Muscle of arm (tissue), 12 donors: ENCODE data around the gene UBAC1. TPM values are rescaled to one million over a fixed set of nuclear protein-coding genes. Genes with fewer than 3 reads are reported as not detected.
"Not testable (repeated sequence)": the region's sequence is repeated elsewhere in the genome, so short reads cannot be mapped to it uniquely, and the experiment has no call there.

Experiments used
- DNase-seq: peaks from one replicate; pipeline ENCODE4 v3.0.0-alpha.2; 2013
- polyA plus RNA-seq, 12 donors: library from polyadenylated mRNA; unstranded; fragments of 120-200 nt; gene quantifications; one replicate each; pipeline ENCODE4 v1.2.1, GENCODE V29; 2013; ENCODE audit not compliant: insufficient read length in 12 of 12

Gene UBAC1
- polyA plus RNA-seq, 12 donors: 27.0 to 43.2 (median 40.6) TPM; not detected in 1

DNA sequence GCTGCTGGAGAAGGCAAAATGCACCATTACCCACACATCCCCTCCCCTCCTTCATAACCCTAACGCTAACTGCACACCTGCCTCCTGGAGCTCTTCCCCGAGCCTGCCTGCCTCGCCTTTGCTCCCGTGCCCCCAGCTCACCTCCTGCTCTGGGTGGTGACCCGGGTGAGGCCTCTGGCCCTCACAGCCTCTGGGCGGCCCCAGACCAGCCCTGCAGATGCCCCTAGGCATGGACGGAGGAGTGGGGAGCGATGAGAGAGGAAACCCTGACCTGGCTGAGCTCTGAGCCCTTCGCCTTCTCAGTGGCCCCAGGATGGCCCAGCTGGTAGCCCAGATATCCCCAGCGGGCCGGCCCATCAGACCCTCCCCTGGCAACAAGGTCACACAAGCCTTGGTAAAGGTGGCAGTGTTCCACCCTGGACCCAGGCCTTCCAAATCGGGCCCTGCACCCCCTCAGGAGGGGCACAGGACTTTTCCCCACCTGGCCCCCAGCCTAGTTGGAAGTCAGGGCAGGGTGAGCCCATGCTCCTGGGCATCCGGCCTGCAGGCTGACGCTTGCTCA lies 39.3 kb downstream of the UBAC1 start:
- no peak for DNase-seq

- DNase-seq: no peak
Observed at GRCh38 chr9:135920973-135921585, 40.1 kb downstream of the UBAC1 start.

DNA sequence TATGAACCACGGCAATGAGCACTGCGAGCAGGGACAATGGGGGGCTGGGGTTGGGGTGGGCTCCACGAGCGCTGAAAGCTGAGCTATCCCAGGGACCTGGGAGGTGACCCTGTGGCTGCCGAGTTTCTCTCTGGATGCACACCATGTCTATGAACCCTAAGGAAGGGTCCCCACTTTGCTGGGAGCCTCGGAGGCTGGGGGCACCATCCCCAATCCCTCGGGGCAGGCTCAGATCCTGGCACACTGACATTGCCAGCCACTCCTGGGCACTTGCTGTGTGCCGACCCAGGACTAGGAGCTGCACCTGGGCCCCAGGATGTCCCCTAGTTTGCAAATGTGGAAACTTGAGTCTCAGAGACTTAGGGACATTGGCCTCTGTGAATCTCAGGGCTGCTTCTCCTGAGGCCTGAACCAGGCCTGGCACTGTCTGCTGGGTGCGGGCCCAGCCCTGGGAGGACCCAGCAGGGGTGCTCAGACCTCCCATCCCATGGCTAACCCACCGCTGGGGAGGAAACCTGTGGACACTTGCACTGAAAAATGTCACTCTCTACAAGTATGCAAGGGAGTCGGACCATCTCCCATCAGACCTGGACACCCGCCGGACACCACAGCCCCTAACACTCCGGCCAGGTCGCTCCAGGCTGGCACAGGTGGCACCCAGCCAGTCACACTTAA lies 40.8 kb downstream of the UBAC1 start:
- DNase-seq: no peak

DNA sequence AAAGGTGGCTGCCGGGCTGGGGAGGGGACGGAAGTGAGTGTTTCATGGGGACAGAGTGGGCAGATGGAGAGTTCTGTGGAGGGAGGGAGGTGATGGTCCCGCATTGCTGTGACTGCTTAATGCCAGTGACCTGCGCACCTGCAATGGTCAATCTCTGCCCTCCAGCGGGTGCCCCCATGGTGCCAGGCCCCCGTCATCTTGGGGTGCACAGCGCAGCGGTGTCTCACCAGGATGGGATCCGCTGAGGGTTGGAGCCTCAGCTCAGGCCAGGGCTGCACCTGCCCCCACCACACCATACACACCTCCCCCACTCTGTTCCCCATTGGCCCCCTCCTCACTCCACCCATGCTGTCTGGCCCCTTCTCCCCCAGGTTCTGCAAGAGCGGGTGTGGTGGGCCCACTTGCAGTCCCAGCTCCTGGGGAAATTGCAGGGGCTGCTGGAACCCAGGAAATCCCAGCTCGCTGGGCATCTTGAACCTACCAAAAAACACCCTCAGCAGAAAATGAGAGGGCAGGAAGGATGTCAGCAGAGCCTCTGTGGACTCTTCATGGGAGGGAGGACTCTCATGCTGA lies 41.8 kb downstream of the UBAC1 start:
- no peak for DNase-seq

DNA sequence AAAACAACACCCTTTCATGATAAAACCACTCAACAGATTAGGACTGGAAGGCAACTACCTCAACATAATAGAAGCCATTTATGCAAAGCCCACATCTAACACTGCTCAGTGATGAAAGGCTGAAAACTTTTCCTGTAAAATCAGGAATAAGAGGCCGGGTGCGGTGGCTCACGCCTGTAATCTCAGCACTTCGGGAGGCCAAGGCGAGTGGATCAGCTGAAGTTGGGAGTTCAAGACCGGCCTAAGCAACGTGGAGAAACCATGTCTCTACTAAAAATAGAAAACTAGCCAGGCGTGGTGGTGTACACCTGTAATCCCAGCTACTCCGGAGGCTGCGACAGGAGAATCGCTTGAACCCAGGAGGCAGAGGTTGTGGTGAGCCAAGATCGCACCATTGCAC lies 44.9 kb downstream of the UBAC1 start:
- DNase-seq: not testable (repeated sequence)

DNA sequence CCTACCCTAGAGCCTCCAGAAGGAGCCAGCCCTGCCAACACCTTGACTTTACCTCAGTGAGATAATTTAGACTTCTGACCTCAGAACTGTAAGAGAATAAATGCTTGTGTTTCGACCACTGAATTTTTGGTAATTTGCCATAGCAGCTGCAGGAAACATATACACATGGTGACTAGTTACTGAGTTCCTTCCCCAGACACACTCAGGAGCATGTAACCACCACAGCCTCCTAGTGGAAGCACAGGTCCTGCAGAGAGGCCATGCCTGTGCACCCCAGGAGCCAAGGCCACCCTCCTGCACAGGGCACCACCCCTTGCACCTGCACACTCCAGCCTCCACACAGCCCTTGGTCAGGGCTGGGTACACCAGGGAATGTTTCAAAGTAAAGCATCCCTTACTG lies 46.3 kb downstream of the UBAC1 start:
- no peak for DNase-seq

DNA sequence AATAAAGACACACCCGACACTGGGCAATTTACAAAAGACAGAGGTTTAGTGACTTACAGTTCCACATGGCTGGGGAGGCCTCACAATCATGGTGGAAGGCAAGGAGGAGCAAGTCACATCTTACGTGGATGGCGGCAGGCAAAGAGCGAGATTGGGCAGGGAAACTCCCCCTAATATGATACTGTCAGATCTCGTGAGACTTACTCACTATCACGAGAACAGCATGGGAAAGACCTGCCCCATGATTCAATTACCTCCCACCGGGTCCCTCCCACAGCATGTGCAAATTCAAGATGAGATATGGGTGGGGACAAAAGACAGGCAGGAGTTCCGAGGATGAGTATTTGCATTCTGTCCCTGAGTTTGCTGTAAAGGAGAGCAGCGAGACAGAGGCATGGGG lies 49.9 kb downstream of the UBAC1 start:
- DNase-seq: not testable (repeated sequence)

DNA sequence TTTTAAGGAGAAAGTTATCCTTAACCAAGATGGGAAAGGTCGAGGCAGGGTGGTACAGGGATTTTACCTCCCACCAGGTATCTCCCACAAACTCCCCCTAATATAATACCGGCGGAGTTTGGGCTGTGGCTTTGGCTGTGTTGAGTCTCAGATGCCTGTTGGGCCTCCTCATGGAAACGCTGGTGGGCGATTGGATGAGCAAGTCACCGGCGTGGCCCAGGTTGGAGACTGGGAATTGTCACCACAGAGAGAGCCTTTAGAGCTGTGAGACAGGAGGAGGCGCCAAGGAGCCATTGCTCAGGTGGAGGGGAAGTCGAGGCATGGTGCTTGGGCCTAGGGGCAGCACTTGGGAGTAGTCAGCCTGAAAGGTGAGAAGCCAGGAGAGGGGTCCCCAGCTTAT lies 50.4 kb downstream of the UBAC1 start:
- no peak for DNase-seq

GRCh38 chr9:135910216-135910615 lies 51.0 kb downstream of the UBAC1 start:
- DNase-seq: no peak

DNA sequence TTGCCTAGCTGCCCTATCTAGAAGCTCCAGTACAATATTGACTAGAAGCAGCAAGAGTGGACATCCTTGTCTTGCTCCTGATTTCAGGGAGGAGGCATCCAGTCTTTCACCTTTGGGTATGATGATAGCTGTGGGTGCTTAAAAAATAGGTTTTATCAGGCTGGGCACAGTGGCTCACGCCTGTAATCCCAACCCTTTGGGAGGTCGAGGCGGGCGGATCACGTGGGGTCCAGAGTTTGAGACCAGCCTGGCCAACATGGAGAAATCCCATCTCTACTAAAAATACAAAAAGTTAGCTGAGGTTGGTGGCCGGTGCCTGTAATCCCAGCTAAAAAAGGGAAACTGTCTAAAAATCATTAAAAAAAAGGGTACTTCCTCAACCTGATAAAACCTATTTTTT lies 51.8 kb downstream of the UBAC1 start:
- no peak for DNase-seq

- no peak for DNase-seq
Observed at GRCh38 chr9:135908754-135909204, 52.4 kb downstream of the UBAC1 start.

- no peak for DNase-seq
Observed at GRCh38 chr9:135908093-135908753, 53.0 kb downstream of the UBAC1 start.

DNA sequence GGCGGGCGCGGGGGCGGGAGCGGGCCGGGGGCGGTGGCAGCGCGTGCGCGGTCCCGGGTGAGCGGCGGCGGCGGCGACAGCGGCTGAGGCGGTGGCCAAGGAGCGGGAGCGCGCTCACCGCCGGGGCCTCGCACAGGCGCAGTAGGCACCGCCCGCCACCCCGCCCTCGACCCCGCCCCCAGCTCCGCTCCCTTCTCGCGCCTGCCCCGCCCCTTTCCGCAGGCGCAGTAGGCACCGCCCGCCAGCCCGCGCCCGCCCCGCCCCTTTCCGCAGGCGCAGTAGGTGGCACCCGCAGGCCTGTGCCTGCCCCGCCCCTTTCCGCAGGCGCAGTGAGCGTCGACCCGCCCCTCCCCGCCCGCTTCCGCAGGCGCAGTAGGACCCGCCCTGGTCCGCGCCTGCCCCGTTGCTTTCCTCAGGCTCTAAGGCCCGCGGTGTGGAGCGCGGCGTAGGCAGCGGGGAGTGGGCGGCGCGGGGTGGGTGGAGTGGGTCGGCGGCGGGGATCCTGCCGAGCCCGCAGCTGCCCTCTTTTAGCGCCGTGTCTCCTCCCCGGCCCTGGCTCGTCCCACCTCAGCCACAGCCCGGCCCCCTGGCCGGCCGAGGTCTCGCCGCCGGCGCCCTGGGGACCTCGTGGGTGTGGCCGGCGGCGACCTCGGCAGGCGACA lies 53.6 kb downstream of the UBAC1 start, which contains the start of gene CAMSAP1:
CAMSAP1 (minus strand) TSS at position 116 of the 662 bp plus-strand sequence. CDS start 387 bp downstream, outside the sequence.
- DNase-seq: peak; percentile 94

- DNase-seq: no peak
Observed at GRCh38 chr9:135907006-135907430, 54.2 kb downstream of the UBAC1 start.

GRCh38 chr9:135906291-135907005 lies 54.7 kb downstream of the UBAC1 start:
- DNase-seq: no peak

GRCh38 chr9:135905380-135906258 lies 55.6 kb downstream of the UBAC1 start:
- DNase-seq: no peak

DNA sequence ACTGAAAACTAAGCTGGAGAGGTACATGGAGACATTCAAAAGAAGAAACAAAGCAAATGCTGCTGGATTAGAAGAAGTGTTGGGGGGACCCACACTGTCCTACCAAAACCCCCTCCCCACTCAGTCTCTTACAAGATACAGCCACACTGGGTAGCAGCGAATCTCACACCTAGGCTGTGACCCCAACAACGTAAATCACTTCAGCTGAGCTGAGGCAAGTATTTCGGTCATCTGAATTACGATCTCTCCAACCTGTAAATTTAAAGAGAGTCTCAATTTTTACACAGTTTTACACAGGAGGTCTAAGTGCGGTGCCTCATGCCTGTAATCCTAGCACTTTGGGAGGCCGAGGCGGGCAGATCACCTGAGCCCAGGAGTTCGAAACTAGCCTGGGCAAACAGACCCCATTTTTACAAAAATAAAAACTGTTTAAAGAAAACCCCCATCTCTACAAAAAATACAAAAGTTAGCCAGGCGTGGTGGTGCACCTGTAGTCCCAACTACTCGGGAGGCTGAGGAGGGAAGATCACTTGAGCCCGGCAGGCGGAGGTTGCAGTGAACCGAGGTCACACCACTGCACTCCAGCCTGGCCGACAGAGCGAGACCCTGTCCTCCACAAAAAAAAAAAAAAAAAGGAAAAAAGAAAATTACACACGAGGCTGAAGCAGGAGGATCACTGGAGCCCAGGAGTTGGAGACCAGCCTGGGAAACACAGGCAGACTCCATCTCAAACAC lies 57.2 kb downstream of the UBAC1 start:
- no peak for DNase-seq

DNA sequence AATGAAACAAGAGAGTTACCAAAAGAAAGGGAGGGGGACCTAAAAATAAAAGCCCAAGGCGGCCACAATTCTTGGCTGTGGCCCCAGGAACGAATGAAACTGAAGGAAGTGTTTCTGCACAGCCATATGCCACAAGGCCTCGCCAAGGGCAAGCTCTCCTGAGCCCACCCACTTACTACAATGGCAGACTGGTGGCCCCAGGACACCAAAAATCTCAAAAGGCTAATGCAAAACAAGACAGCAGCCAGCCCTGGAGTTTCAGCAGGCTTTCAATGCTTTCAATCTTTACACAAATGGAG lies 57.9 kb downstream of the UBAC1 start:
- no peak for DNase-seq

- no peak for DNase-seq
Observed at GRCh38 chr9:135902655-135903357, 58.4 kb downstream of the UBAC1 start.
